ENCODE data around the gene USP22.

USP22 gene

GRCh38 chr17:21046216-21046615, 3.4 kb upstream of the USP22 start:
- no peak for DNase-seq (ENCODE audit: low read depth in 2 of 2)

GRCh38 chr17:21044971-21045370, 2.2 kb upstream of the USP22 start:
- no peak for DNase-seq (ENCODE audit: low read depth in 2 of 2)

GRCh38 chr17:21043296-21044232, 753 bp upstream of the USP22 start:
- DNase-seq (ENCODE audit: low read depth in 2 of 2), result peak; percentile 92 to 93

GRCh38 chr17:21041741-21042457, 912 bp downstream of the USP22 start:
- peak; percentile 51 to 61 for DNase-seq (ENCODE audit: low read depth in 2 of 2)

- DNase-seq (ENCODE audit: low read depth in 2 of 2), result peak; percentile 18 to 24
These were observed 2.8 kb downstream of the USP22 start for GRCh38 chr17:21039839-21040575.

GRCh38 chr17:21037117-21037803, 5.6 kb downstream of the USP22 start:
- DNase-seq (ENCODE audit: low read depth in 2 of 2), result no peak

GRCh38 chr17:21036361-21036881, 6.4 kb downstream of the USP22 start:
- no peak for DNase-seq (ENCODE audit: low read depth in 2 of 2)

GRCh38 chr17:21035406-21035805, 7.4 kb downstream of the USP22 start:
- no peak for DNase-seq (ENCODE audit: low read depth in 2 of 2)

- no peak for DNase-seq (ENCODE audit: low read depth in 2 of 2)
These were observed 8.2 kb downstream of the USP22 start for GRCh38 chr17:21034340-21035235.

GRCh38 chr17:21033350-21033749, 9.5 kb downstream of the USP22 start:
- DNase-seq (ENCODE audit: low read depth in 2 of 2), result no peak

- DNase-seq (ENCODE audit: low read depth in 2 of 2), result no peak
These were observed 10.9 kb downstream of the USP22 start for GRCh38 chr17:21031756-21032396.

- no peak for DNase-seq (ENCODE audit: low read depth in 2 of 2)
These were observed 12.4 kb downstream of the USP22 start for GRCh38 chr17:21030375-21030774.

GRCh38 chr17:21029515-21029914, 13.3 kb downstream of the USP22 start:
- no peak for DNase-seq (ENCODE audit: low read depth in 2 of 2)

- no peak for DNase-seq (ENCODE audit: low read depth in 2 of 2)
These were observed 13.8 kb downstream of the USP22 start for GRCh38 chr17:21029036-21029435.

- DNase-seq (ENCODE audit: low read depth in 2 of 2), result no peak
These were observed 14.6 kb downstream of the USP22 start for GRCh38 chr17:21028192-21028591.

GRCh38 chr17:21027031-21027430, 15.8 kb downstream of the USP22 start:
- DNase-seq (ENCODE audit: low read depth in 2 of 2), result no peak

- no peak for DNase-seq (ENCODE audit: low read depth in 2 of 2)
These were observed 17.4 kb downstream of the USP22 start for GRCh38 chr17:21025451-21025850.

GRCh38 chr17:21024024-21024423, 18.8 kb downstream of the USP22 start:
- DNase-seq (ENCODE audit: low read depth in 2 of 2), result no peak

- DNase-seq (ENCODE audit: low read depth in 2 of 2), result no peak
These were observed 21.5 kb downstream of the USP22 start for GRCh38 chr17:21021208-21021803.
